HEK293 (cell line): ENCODE data around the gene PARP3.

Experiments
- CTCF ChIP-seq: fragments of 450-650 bp; formaldehyde crosslinking; IDR thresholded peaks from 2 replicates; pipeline ENCODE4 v1.5.1; 2016; ENCODE audit warnings: missing biosample characterization, missing genetic modification characterization
- KLF16 ChIP-seq: fragments of 450-650 bp; formaldehyde crosslinking; IDR thresholded peaks from 2 replicates; pipeline ENCODE4 v1.5.1; 2017; ENCODE audit warnings: missing biosample characterization, missing genetic modification characterization
- YY2 ChIP-seq: fragments of 450-650 bp; formaldehyde crosslinking; IDR thresholded peaks from 2 replicates; pipeline ENCODE4 v1.5.1; 2016; ENCODE audit warnings: missing biosample characterization, missing genetic modification characterization
- ZNF202 ChIP-seq: fragments of 450-650 bp; formaldehyde crosslinking; IDR thresholded peaks from 2 replicates; pipeline ENCODE4 v1.5.1; 2016; ENCODE audit warnings: missing biosample characterization, missing genetic modification characterization, borderline replicate concordance
- ZNF561 ChIP-seq: fragments of 450-650 bp; IDR thresholded peaks from 2 replicates; pipeline ENCODE4 v1.5.1; 2018; ENCODE audit warnings: missing biosample characterization, missing genetic modification characterization, borderline replicate concordance

GRCh38 chr3:51963951-51964451, 21.8 kb downstream of the PARP3 start:
- TF ChIP-seq KLF16 (tag by site-specific recombination) (no peak), ZNF561 (tag by site-specific recombination) (no peak), ZNF202 (no peak), YY2 (no peak), CTCF (tag by site-specific recombination) (no peak)
